ENCODE measurements around the gene ASXL3.

ASXL3 gene

DNA sequence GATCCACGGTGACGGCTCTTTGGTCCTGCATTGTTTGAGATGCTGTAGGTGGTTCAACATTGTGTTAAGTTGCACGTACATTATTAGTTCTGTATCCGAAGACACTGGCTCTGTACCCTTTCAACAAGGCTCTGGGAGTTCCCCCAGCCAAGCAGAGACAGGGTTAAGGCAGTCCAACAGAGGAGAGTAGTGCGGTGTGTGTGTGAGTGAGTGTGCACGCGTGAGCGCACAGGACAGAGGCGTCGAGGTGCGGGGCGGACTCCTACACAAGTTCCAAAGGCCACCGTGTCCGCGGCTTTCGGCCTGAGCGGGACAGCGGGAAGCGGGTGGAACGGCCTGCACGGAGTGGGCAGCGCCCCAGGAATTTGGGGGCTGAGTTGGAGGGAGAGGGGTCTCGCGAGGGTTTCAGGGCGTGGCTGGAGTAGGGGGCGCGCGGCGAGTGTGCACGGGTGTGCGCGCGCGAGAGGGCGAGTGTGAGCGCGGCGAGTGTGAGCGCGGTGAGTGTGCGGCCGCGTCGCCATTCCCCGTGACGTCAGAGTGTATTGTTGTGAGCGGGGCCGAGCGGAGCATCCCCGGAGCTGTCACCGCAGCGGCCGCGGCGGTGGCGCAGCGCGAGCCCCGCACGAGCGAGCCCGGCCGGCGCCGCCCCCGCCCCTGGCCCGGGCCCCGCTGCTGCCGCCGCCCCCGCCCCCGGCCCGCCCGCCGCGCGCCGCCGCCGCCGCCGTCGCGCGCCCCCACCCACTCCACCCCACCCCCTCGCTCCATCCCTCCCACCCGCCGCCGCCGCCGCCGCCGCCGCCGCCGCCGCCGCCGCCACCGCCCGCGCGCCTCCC lies at the start of gene ASXL3:
Gene ASXL3 (plus strand): TSS at position 535 of the 833 bp plus-strand sequence. CDS start 413 bp downstream, outside the sequence.
- no peak for TF ChIP-seq ESRRG (CRISPR knock-in tag; IDR thresholded peaks at IDR 0.05)
- TF ChIP-seq, protein P1, sequence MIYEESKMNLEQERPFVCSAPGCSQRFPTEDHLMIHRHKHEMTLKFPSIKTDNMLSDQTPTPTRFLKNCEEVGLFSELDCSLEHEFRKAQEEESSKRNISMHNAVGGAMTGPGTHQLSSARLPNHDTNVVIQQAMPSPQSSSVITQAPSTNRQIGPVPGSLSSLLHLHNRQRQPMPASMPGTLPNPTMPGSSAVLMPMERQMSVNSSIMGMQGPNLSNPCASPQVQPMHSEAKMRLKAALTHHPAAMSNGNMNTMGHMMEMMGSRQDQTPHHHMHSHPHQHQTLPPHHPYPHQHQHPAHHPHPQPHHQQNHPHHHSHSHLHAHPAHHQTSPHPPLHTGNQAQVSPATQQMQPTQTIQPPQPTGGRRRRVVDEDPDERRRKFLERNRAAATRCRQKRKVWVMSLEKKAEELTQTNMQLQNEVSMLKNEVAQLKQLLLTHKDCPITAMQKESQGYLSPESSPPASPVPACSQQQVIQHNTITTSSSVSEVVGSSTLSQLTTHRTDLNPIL (CRISPR knock-in tag; IDR thresholded peaks at IDR 0.05; ENCODE audit: low read depth): no peak
- TF ChIP-seq ZNF8 (CRISPR knock-in tag; IDR thresholded peaks at IDR 0.05): no peak
- TF ChIP-seq ARNTL (CRISPR knock-in tag; IDR thresholded peaks at IDR 0.05; ENCODE audit: borderline replicate concordance, low read depth): no peak
- TF ChIP-seq ZFP30 (CRISPR knock-in tag; IDR thresholded peaks at IDR 0.05): no peak
- TF ChIP-seq TCF4 (CRISPR knock-in tag; IDR thresholded peaks at IDR 0.05; ENCODE audit: borderline replicate concordance): no peak
- no peak for TF ChIP-seq CSDC2 (CRISPR knock-in tag; IDR thresholded peaks at IDR 0.05)
- TF ChIP-seq, protein P2, sequence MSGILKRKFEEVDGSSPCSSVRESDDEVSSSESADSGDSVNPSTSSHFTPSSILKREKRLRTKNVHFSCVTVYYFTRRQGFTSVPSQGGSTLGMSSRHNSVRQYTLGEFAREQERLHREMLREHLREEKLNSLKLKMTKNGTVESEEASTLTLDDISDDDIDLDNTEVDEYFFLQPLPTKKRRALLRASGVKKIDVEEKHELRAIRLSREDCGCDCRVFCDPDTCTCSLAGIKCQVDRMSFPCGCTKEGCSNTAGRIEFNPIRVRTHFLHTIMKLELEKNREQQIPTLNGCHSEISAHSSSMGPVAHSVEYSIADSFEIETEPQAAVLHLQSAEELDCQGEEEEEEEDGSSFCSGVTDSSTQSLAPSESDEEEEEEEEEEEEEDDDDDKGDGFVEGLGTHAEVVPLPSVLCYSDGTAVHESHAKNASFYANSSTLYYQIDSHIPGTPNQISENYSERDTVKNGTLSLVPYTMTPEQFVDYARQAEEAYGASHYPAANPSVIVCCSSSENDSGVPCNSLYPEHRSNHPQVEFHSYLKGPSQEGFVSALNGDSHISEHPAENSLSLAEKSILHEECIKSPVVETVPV (CRISPR knock-in tag; IDR thresholded peaks at IDR 0.05): no peak
- peak; percentile 90 for TF ChIP-seq ZFP3 (CRISPR knock-in tag; IDR thresholded peaks at IDR 0.05)
- TF ChIP-seq RARB (CRISPR knock-in tag; IDR thresholded peaks at IDR 0.05): no peak
- no peak for TF ChIP-seq ISL1 (CRISPR knock-in tag; IDR thresholded peaks at IDR 0.05)
- no peak for TF ChIP-seq PPARA (CRISPR knock-in tag; IDR thresholded peaks at IDR 0.05; ENCODE audit: borderline replicate concordance)
- TF ChIP-seq ZNF70 (CRISPR knock-in tag; IDR thresholded peaks at IDR 0.05): no peak
- no peak for TF ChIP-seq OSR1 (CRISPR knock-in tag; IDR thresholded peaks at IDR 0.05)
- no peak for TF ChIP-seq ZNF565 (CRISPR knock-in tag; conservative IDR thresholded peaks at IDR 0.05; ENCODE audit: low read depth)
- TF ChIP-seq, protein P3, sequence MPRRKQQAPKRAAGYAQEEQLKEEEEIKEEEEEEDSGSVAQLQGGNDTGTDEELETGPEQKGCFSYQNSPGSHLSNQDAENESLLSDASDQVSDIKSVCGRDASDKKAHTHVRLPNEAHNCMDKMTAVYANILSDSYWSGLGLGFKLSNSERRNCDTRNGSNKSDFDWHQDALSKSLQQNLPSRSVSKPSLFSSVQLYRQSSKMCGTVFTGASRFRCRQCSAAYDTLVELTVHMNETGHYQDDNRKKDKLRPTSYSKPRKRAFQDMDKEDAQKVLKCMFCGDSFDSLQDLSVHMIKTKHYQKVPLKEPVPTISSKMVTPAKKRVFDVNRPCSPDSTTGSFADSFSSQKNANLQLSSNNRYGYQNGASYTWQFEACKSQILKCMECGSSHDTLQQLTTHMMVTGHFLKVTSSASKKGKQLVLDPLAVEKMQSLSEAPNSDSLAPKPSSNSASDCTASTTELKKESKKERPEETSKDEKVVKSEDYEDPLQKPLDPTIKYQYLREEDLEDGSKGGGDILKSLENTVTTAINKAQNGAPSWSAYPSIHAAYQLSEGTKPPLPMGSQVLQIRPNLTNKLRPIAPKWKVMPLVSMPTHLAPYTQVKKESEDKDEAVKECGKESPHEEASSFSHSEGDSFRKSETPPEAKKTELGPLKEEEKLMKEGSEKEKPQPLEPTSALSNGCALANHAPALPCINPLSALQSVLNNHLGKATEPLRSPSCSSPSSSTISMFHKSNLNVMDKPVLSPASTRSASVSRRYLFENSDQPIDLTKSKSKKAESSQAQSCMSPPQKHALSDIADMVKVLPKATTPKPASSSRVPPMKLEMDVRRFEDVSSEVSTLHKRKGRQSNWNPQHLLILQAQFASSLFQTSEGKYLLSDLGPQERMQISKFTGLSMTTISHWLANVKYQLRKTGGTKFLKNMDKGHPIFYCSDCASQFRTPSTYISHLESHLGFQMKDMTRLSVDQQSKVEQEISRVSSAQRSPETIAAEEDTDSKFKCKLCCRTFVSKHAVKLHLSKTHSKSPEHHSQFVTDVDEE (CRISPR knock-in tag; IDR thresholded peaks at IDR 0.05): 0 out of 2 replicates have a peak, but pooled peaks have one; percentile 49
- TF ChIP-seq, protein P4, sequence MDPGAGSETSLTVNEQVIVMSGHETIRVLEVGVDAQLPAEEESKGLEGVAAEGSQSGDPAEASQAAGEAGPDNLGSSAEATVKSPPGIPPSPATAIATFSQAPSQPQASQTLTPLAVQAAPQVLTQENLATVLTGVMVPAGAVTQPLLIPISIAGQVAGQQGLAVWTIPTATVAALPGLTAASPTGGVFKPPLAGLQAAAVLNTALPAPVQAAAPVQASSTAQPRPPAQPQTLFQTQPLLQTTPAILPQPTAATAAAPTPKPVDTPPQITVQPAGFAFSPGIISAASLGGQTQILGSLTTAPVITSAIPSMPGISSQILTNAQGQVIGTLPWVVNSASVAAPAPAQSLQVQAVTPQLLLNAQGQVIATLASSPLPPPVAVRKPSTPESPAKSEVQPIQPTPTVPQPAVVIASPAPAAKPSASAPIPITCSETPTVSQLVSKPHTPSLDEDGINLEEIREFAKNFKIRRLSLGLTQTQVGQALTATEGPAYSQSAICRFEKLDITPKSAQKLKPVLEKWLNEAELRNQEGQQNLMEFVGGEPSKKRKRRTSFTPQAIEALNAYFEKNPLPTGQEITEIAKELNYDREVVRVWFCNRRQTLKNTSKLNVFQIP (CRISPR knock-in tag; IDR thresholded peaks at IDR 0.05; ENCODE audit: borderline replicate concordance, low read depth): no peak
- peak; percentile 78 for ATAC-seq

DNA sequence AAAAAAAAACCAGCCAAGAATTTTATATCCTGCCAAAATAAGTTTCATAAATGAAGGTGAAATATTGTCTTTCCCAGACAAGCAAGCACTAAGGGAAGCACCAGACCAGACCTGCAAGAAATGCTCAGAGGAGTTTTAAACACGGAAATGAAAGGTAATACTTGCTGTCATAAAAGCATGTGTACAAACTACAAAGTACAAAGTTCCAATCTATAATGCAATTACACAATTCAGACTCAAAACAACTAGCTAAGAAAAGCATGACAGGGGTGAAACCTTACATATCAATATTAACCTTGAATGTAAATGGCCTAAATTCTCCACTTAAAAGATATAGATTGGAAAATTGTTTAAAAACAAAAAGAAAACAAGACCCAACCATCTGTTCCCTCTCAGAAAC lies 45.0 kb upstream of the ASXL3 start:
- TF ChIP-seq GLIS3 (CRISPR knock-in tag; IDR thresholded peaks at IDR 0.05) (no peak), ESRRG (CRISPR knock-in tag; IDR thresholded peaks at IDR 0.05) (no peak), ISL1 (CRISPR knock-in tag; IDR thresholded peaks at IDR 0.05) (no peak), TCF4 (CRISPR knock-in tag; IDR thresholded peaks at IDR 0.05; ENCODE audit: borderline replicate concordance) (no peak), ZNF8 (CRISPR knock-in tag; IDR thresholded peaks at IDR 0.05) (no peak), ZNF70 (CRISPR knock-in tag; IDR thresholded peaks at IDR 0.05) (no peak), CSDC2 (CRISPR knock-in tag; IDR thresholded peaks at IDR 0.05) (no peak), TOX (CRISPR knock-in tag; IDR thresholded peaks at IDR 0.05; ENCODE audit: borderline replicate concordance) (no peak), ARNTL (CRISPR knock-in tag; IDR thresholded peaks at IDR 0.05; ENCODE audit: borderline replicate concordance, low read depth) (no peak), PPARA (CRISPR knock-in tag; IDR thresholded peaks at IDR 0.05; ENCODE audit: borderline replicate concordance) (no peak)
- TF ChIP-seq, protein P4 (CRISPR knock-in tag; IDR thresholded peaks at IDR 0.05; ENCODE audit: borderline replicate concordance, low read depth): no peak
- no peak for ATAC-seq

DNA sequence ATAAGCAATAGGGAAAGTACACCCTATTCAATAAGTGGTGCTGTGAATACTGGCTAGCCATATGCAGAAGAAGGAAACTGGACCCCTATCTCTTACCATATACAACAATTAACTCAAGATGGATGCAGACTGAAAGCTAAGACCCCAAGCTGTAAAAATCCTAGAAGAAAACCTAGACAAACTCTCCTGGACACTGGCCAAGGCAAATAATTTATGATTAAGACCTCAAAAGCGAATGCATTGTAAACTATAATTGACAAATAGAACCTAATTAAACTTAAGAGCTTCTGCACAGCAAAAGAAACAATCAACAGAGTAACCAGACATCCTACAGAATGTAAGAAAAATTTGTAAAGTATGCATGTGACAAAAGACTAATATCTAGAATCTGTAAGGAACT lies 41.1 kb upstream of the ASXL3 start:
- no peak for ATAC-seq
- TF ChIP-seq, protein P2 (CRISPR knock-in tag; IDR thresholded peaks at IDR 0.05): no peak
- no peak for TF ChIP-seq GLIS3 (CRISPR knock-in tag; IDR thresholded peaks at IDR 0.05)
- TF ChIP-seq, protein P3 (CRISPR knock-in tag; IDR thresholded peaks at IDR 0.05): no peak
- TF ChIP-seq TCF4 (CRISPR knock-in tag; IDR thresholded peaks at IDR 0.05; ENCODE audit: borderline replicate concordance): no peak
- no peak for TF ChIP-seq OSR1 (CRISPR knock-in tag; IDR thresholded peaks at IDR 0.05)
- TF ChIP-seq ZNF565 (CRISPR knock-in tag; conservative IDR thresholded peaks at IDR 0.05; ENCODE audit: low read depth): no peak
- no peak for TF ChIP-seq PPARA (CRISPR knock-in tag; IDR thresholded peaks at IDR 0.05; ENCODE audit: borderline replicate concordance)
- no peak for TF ChIP-seq ESRRG (CRISPR knock-in tag; IDR thresholded peaks at IDR 0.05)
- no peak for TF ChIP-seq RARB (CRISPR knock-in tag; IDR thresholded peaks at IDR 0.05)
- TF ChIP-seq SNAI2 (CRISPR knock-in tag; IDR thresholded peaks at IDR 0.05): no peak
- TF ChIP-seq ZFP3 (CRISPR knock-in tag; IDR thresholded peaks at IDR 0.05): no peak
- TF ChIP-seq ZC3H10 (CRISPR knock-in tag; IDR thresholded peaks at IDR 0.05): no peak
- TF ChIP-seq ZNF70 (CRISPR knock-in tag; IDR thresholded peaks at IDR 0.05): no peak
